Right atrium auricular region (tissue), 2 donors: Measurements from ENCODE around the gene MINK1. TPM values are rescaled to one million over a fixed set of nuclear protein-coding genes. Genes with fewer than 3 reads are reported as not detected.

Experiments used
- DNase-seq: peaks from one replicate; pipeline ENCODE4 v3.0.0-alpha.2; 2019; ENCODE audit warnings: low spot score
- H3K27ac ChIP-seq, 2 donors: fragments of 200-600 bp; sonication (generic); 1 replicate in 1 of 2; 2 replicates in 1 of 2; pipeline ENCODE4 v1.5.1; 2016 to 2019
- H3K27me3 ChIP-seq, 2 donors: fragments of 200-600 bp; sonication (generic); one replicate each; pipeline versions ENCODE4 v1.5.1 to v1.6.0; 2017 to 2019
- H3K36me3 ChIP-seq: fragments of 200-600 bp; sonication (generic); one replicate; pipeline ENCODE4 v1.5.1; 2016
- H3K4me1 ChIP-seq, 2 donors: fragments of 200-600 bp; sonication (generic); one replicate each; pipeline versions ENCODE4 v1.5.1 to v1.6.0; 2017 to 2019
- H3K4me3 ChIP-seq, 2 donors: fragments of 200-600 bp; sonication (generic); 1 replicate in 1 of 2; 2 replicates in 1 of 2; pipeline ENCODE4 v1.5.1; 2017 to 2019; ENCODE audit warnings: mild to moderate bottlenecking in 1 of 2, moderate library complexity in 1 of 2
- H3K9me3 ChIP-seq, 2 donors: fragments of 200-600 bp; sonication (generic); one replicate each; pipeline ENCODE4 v1.5.1; 2019
- CTCF ChIP-seq, 2 donors: fragments of 200-600 bp; sonication (generic); IDR thresholded peaks; one replicate each; pipeline ENCODE4 v1.5.1; 2019; ENCODE audit warnings: antibody characterized with exemption in 2 of 2
- total RNA-seq, 2 donors: library from RNA; depleted of rRNA; stranded (reverse); fragments of >200 nt; gene quantifications; one replicate each; pipeline ENCODE4 v1.1.0, GENCODE V29; 2016

Gene MINK1
- total RNA-seq, 2 donors from 2014 or later: 20.9 to 22.2 TPM

DNA sequence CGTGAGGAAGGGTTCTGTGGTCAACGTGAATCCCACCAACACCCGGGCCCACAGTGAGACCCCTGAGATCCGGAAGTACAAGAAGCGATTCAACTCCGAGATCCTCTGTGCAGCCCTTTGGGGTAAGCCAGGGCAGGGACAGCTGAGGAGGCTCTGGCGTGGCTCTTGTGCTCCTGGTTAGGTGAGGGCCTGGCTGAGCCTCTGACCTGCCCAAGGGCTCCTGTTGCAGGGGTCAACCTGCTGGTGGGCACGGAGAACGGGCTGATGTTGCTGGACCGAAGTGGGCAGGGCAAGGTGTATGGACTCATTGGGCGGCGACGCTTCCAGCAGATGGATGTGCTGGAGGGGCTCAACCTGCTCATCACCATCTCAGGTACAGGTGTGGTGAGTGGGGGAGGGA, 62.0 kb downstream of the MINK1 start:
- no peak for TF ChIP-seq CTCF (IDR thresholded peaks at IDR 0.05)
- DNase-seq: no peak
- Histone ChIP-seq H3K9me3 (no peaks in the 10 kb centered on the region), H3K36me3 (peaks cover 67% of the 10 kb centered on the region), H3K27me3 (no peaks in the 10 kb centered on the region), H3K4me3 (no peak overlapping the region), H3K27ac (no peak overlapping the region), H3K4me1 (peaks cover 0 to 19% of the 10 kb centered on the region in 2 donors)

DNA sequence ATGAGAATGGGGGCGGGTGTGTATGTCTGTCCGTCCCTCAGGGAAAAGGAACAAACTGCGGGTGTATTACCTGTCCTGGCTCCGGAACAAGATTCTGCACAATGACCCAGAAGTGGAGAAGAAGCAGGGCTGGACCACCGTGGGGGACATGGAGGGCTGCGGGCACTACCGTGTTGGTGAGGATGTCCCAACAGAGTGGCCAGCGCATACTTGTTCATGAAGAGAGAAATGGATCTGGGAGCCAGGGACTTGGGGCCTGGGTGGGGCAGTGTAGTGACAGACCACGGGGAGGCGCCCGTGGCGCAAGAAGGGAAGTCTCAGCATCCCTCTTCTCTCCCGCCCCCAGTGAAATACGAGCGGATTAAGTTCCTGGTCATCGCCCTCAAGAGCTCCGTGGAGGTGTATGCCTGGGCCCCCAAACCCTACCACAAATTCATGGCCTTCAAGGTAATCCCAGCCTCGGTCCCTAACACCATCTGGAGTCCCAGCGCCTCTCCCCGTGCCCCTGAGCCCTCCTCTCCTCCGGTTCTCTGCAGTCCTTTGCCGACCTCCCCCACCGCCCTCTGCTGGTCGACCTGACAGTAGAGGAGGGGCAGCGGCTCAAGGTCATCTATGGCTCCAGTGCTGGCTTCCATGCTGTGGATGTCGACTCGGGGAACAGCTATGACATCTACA, 62.7 kb downstream of the MINK1 start:
- Histone ChIP-seq H3K4me1 (peaks cover 0 to 26% of the 10 kb centered on the region in 2 donors), H3K36me3 (peaks cover 63% of the 10 kb centered on the region), H3K9me3 (no peaks in the 10 kb centered on the region), H3K4me3 (no peak overlapping the region), H3K27me3 (no peaks in the 10 kb centered on the region), H3K27ac (no peak overlapping the region)
- TF ChIP-seq CTCF (IDR thresholded peaks at IDR 0.05): no peak
- DNase-seq: no peak

DNA sequence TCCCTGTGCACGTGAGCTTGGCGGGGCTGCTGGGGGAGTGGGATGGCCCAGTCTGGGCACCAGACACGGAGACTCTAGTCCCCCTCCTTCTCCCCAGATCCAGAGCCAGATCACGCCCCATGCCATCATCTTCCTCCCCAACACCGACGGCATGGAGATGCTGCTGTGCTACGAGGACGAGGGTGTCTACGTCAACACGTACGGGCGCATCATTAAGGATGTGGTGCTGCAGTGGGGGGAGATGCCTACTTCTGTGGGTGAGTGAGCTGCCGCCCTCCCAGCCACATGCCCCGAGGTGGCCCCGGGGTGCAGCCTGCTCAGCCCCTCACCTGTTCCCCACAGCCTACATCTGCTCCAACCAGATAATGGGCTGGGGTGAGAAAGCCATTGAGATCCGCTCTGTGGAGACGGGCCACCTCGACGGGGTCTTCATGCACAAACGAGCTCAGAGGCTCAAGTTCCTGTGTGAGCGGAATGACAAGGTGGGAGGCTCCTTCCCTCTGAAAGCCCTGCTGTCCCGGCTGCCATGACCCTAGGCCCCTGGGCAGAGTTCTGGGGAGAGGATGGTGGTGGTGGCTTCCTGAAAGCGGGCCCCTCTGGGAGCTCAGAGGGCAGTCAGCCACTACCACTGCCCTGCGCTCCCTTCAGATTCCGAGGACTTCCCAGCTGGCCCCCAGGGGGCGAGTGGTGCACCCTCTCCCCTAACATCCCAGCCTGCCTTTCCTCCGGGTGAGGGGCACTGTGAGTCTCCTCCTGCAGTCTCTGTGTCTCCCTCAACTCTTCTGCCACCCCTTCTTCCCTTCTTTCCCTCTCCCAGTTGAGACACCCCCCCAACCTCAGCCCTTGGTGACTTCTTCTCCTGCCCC, 63.4 kb downstream of the MINK1 start:
- no peak overlapping the region for H3K4me3 ChIP-seq
- H3K36me3 ChIP-seq: peaks cover 60% of the 10 kb centered on the region
- H3K9me3 ChIP-seq: no peaks in the 10 kb centered on the region
- TF ChIP-seq CTCF (IDR thresholded peaks at IDR 0.05): no peak
- no peak for DNase-seq
- H3K27ac ChIP-seq: no peak overlapping the region
- H3K27me3 ChIP-seq: no peaks in the 10 kb centered on the region
- peaks cover 0 to 33% of the 10 kb centered on the region in 2 donors for H3K4me1 ChIP-seq

GRCh38 chr17:4897198-4897687, 64.1 kb downstream of the MINK1 start:
- Histone ChIP-seq H3K4me3 (no peak overlapping the region), H3K27me3 (no peaks in the 10 kb centered on the region), H3K27ac (no peak overlapping the region), H3K9me3 (no peaks in the 10 kb centered on the region), H3K4me1 (peaks cover 0 to 40% of the 10 kb centered on the region in 2 donors), H3K36me3 (peaks cover 53% of the 10 kb centered on the region)
- TF ChIP-seq CTCF (IDR thresholded peaks at IDR 0.05): no peak
- DNase-seq: no peak

GRCh38 chr17:4897785-4898184, 64.6 kb downstream of the MINK1 start:
- Histone ChIP-seq H3K4me1 (peaks cover 0 to 44% of the 10 kb centered on the region in 2 donors), H3K4me3 (no peak overlapping the region), H3K36me3 (peaks cover 48% of the 10 kb centered on the region), H3K27ac (no peak overlapping the region), H3K27me3 (no peaks in the 10 kb centered on the region), H3K9me3 (no peaks in the 10 kb centered on the region)
- no peak for DNase-seq
- TF ChIP-seq CTCF (IDR thresholded peaks at IDR 0.05): no peak
